Measurements from ENCODE around the gene SERPINB10. TPM values are rescaled to one million over a fixed set of nuclear protein-coding genes. Genes with fewer than 3 reads are reported as not detected.
A peak's percentile ranks its signal among the peaks of the same experiment; 100 is the strongest.

SERPINB10 gene
- total RNA-seq, 2 donors from 2014 or later: 0.47 TPM; not detected in 1

DNA sequence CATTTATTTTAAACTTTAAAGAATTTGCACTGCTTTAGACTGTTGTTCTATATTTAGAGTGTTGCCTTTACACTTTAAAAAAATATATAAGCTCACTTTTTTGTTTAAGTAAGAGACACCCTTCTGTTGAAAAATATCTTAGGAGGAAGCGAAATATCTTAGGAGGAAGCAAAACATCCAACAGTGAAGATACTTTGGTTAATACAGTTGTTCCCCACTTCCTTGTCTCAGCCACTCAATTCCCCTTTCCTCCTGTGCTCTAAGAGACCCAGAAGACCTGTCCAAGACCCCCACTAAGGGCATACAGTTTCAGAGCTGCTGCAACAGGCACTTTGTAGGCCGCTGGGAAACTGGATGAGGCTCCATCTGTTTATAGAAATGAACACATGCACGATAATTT is 67.9 kb downstream of the SERPINB10 start:
- no peaks in the 10 kb centered on the region for H3K36me3 ChIP-seq
- H3K27me3 ChIP-seq: no peaks in the 10 kb centered on the region
- no peak overlapping the region for H3K4me3 ChIP-seq
- no peak for DNase-seq (ENCODE audit: low spot score)
- no peak overlapping the region for H3K27ac ChIP-seq
- TF ChIP-seq, protein P1, sequence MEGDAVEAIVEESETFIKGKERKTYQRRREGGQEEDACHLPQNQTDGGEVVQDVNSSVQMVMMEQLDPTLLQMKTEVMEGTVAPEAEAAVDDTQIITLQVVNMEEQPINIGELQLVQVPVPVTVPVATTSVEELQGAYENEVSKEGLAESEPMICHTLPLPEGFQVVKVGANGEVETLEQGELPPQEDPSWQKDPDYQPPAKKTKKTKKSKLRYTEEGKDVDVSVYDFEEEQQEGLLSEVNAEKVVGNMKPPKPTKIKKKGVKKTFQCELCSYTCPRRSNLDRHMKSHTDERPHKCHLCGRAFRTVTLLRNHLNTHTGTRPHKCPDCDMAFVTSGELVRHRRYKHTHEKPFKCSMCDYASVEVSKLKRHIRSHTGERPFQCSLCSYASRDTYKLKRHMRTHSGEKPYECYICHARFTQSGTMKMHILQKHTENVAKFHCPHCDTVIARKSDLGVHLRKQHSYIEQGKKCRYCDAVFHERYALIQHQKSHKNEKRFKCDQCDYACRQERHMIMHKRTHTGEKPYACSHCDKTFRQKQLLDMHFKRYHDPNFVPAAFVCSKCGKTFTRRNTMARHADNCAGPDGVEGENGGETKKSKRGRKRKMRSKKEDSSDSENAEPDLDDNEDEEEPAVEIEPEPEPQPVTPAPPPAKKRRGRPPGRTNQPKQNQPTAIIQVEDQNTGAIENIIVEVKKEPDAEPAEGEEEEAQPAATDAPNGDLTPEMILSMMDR (IDR thresholded peaks at IDR 0.05): no peak
- peaks cover 0 to 11% of the 10 kb centered on the region in 2 donors for H3K4me1 ChIP-seq
- no peaks in the 10 kb centered on the region for H3K9me3 ChIP-seq

DNA sequence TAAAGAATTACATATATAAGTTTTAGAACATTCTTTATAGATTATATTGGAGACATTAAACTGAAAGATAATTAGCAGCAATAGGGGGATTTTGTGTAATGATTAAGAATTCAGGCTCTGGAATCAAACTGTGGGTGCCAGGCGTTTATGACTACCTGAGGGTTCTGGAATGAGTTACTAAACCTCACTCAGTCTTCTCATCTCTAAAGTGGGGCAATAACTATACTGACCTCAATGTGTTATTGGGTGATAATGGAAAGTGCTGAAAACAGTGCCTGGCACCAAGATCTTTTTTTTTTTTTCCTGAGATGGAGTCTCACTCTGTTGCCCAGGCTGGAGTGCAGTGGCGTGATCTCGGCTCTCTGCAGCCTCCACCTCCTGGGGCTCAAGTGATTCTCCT is 69.3 kb downstream of the SERPINB10 start:
- DNase-seq (ENCODE audit: low spot score): no peak
- Histone ChIP-seq H3K9me3 (no peaks in the 10 kb centered on the region), H3K27ac (no peak overlapping the region), H3K4me3 (no peak overlapping the region), H3K27me3 (no peaks in the 10 kb centered on the region), H3K36me3 (no peaks in the 10 kb centered on the region), H3K4me1 (peaks cover 0 to 11% of the 10 kb centered on the region in 2 donors)
- TF ChIP-seq, protein P1 (IDR thresholded peaks at IDR 0.05): no peak

DNA sequence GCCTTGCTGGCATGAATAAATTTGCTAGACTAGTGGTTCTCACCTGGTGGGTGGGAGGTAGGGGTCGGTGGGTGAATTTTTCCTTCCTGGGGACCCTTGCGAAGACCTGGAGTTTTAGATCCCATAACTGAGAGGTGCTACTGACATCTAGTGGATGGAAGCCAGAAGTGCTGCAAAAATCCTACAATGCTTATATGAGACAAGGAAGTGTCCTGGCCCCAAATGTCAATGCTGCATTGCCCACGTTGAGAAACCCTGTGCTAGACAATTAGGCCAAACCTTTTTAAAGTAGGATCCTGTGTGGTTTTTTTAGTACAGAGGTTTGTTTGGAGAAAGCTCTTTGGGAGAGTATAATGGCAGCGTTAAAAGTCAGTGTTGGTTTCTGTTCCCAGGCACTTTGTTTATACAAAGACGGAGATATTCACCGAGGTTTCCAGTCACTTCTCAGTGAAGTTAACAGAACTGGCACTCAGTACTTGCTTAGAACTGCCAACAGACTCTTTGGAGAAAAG is 71.7 kb downstream of the SERPINB10 start:
- Histone ChIP-seq H3K27ac (no peak overlapping the region), H3K9me3 (no peaks in the 10 kb centered on the region), H3K27me3 (no peaks in the 10 kb centered on the region), H3K4me3 (peak overlapping the region in 1 of 2 donors; percentile 24), H3K4me1 (peaks cover 0 to 11% of the 10 kb centered on the region in 2 donors), H3K36me3 (peaks cover 15% of the 10 kb centered on the region)
- peak; percentile 66 for DNase-seq (ENCODE audit: low spot score)
- TF ChIP-seq, protein P1 (IDR thresholded peaks at IDR 0.05): peak; percentile 56 to 91

DNA sequence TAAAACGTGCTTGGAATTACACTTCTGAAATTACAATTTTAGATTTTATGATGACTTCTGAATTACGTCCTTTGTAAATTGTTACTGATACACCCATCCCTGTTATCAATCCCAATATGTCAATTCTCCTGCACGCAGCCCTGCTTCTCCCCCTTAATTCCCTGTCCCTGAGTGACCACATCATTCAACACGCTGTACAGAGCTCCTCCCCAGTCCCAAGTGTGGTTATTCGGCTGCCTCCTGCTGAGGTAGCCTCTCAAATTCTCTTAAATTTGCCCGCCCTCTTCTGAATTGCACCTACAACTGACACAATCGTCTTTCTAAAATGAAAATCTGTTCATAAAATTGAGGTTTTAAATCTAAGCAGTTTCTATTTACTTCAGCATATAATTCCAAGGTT is 72.3 kb downstream of the SERPINB10 start:
- H3K27ac ChIP-seq: no peak overlapping the region
- no peaks in the 10 kb centered on the region for H3K27me3 ChIP-seq
- peaks cover 15% of the 10 kb centered on the region for H3K36me3 ChIP-seq
- peaks cover 0 to 11% of the 10 kb centered on the region in 2 donors for H3K4me1 ChIP-seq
- H3K4me3 ChIP-seq: no peak overlapping the region
- no peaks in the 10 kb centered on the region for H3K9me3 ChIP-seq
- no peak for DNase-seq (ENCODE audit: low spot score)
- TF ChIP-seq, protein P1 (IDR thresholded peaks at IDR 0.05): no peak

DNA sequence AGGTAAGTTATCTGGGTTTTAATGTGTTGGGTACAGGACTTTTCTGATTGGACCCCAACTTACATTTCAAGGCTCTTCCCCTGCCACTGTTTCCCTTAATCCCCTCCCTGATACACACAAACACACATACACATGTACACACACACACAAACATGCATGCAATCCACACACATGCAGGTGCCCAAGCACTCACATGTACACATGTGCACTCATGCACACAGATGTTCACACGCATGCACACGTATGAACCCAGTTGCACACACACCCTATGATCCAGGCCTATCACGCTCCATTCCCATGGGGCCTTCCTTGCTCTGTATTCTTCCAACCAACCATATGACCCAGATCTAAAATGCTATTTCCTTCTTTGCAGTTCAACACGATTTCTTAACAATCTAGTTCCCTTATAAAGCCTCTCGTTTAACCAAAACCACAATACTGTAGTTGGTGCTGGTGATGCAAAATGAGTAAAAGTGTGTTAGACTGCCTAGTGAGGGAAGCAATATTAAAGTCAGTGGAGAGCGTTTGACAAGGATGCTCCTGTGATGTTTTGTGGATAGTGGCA is 73.2 kb downstream of the SERPINB10 start:
- Histone ChIP-seq H3K9me3 (no peaks in the 10 kb centered on the region), H3K4me3 (no peak overlapping the region), H3K4me1 (peaks cover 0 to 11% of the 10 kb centered on the region in 2 donors), H3K36me3 (peaks cover 15% of the 10 kb centered on the region), H3K27ac (no peak overlapping the region), H3K27me3 (no peaks in the 10 kb centered on the region)
- DNase-seq (ENCODE audit: low spot score): no peak
- TF ChIP-seq, protein P1 (IDR thresholded peaks at IDR 0.05): no peak

DNA sequence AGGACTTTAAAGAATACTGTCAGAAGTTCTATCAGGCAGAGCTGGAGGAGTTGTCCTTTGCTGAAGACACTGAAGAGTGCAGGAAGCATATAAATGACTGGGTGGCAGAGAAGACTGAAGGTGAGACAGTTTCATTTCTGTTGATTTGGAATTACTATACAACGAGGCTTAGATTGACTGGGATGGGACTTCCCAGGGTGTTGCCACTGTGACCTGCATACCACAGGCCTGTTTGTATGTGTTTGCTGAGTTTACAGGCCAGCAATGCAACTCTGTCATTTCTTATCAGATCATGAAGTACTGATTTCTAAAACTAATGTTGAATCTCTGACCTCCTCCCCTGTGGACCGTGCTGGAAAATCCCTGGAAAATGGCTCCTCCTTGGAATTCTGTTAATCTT is 74.0 kb downstream of the SERPINB10 start:
- Histone ChIP-seq H3K36me3 (peaks cover 17% of the 10 kb centered on the region), H3K9me3 (no peaks in the 10 kb centered on the region), H3K27ac (no peak overlapping the region), H3K4me1 (peaks cover 0 to 11% of the 10 kb centered on the region in 2 donors), H3K27me3 (no peaks in the 10 kb centered on the region), H3K4me3 (no peak overlapping the region)
- no peak for DNase-seq (ENCODE audit: low spot score)
- TF ChIP-seq, protein P1 (IDR thresholded peaks at IDR 0.05): no peak
